Measurements from ENCODE around the gene ADGRD2. TPM values are rescaled to one million over a fixed set of nuclear protein-coding genes. Genes with fewer than 3 reads are reported as not detected.

Gene ADGRD2
- polyA plus RNA-seq, 1 donor (not counting 4 experiments of a cell fraction or from before 2014, with no cell fraction given) = not detected

DNA sequence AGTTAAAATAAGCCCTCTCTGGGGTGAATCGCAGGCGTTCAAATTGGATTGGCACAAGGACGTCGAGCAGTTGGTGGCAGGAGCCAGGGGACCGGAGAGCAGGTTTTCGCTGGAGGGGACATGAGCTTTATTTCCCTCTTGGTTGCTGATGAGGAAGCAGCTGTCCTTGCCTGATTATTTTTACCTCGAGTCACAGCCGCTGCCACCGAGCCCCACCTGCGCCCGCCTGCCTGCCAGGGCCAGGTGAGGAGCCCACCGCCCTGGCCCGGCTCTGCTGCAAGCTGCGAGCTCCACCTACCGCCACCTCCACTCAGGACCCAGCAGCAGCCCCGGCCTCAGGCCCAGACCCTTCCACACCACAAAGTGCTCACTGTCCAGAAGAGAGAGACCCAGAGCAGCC is 9.0 kb upstream of the ADGRD2 start:
- Histone ChIP-seq H3K27ac (ENCODE audit: control insufficient read depth, insufficient read depth, low read length) (no peak overlapping the region), H3K9ac (ENCODE audit: control insufficient read depth, extremely low read depth, insufficient read depth, low read length) (no peak overlapping the region), H3K36me3 (ENCODE audit: control insufficient read depth in 2 of 2, extremely low read depth in 1 of 2, insufficient read depth in 2 of 2, low read length in 2 of 2) (no peaks in the 10 kb centered on the region), H3K27me3 (ENCODE audit: control insufficient read depth, extremely low read depth, insufficient read depth, low read length) (no peaks in the 10 kb centered on the region), H3K79me2 (ENCODE audit: control insufficient read depth, insufficient read depth, low read length) (no peaks in the 10 kb centered on the region), H2AFZ (ENCODE audit: control insufficient read depth, low read length) (no peak overlapping the region), H3K9me1 (ENCODE audit: control insufficient read depth, extremely low read depth, insufficient read depth, low read length) (no peaks in the 10 kb centered on the region), H3K4me2 (ENCODE audit: control insufficient read depth, extremely low read depth, insufficient read depth, low read depth, low read length) (no peak overlapping the region), H3K9me3 (ENCODE audit: control insufficient read depth, low read depth, low read length) (no peaks in the 10 kb centered on the region), H3K4me3 (ENCODE audit: control insufficient read depth in 2 of 3, extremely low read depth in 1 of 3, insufficient read depth in 2 of 3, low read depth in 1 of 3, low read length in 3 of 3) (no peak overlapping the region), H4K20me1 (ENCODE audit: control insufficient read depth, extremely low read depth, insufficient read depth, low read length) (no peaks in the 10 kb centered on the region), H3K4me1 (ENCODE audit: control insufficient read depth, extremely low read depth, insufficient read depth, low read length) (peaks cover 18% of the 10 kb centered on the region)
- FAIRE-seq (no peak), DNase-seq (ENCODE audit: low read depth, low spot score) (no peak)
- TF ChIP-seq, protein P1, sequence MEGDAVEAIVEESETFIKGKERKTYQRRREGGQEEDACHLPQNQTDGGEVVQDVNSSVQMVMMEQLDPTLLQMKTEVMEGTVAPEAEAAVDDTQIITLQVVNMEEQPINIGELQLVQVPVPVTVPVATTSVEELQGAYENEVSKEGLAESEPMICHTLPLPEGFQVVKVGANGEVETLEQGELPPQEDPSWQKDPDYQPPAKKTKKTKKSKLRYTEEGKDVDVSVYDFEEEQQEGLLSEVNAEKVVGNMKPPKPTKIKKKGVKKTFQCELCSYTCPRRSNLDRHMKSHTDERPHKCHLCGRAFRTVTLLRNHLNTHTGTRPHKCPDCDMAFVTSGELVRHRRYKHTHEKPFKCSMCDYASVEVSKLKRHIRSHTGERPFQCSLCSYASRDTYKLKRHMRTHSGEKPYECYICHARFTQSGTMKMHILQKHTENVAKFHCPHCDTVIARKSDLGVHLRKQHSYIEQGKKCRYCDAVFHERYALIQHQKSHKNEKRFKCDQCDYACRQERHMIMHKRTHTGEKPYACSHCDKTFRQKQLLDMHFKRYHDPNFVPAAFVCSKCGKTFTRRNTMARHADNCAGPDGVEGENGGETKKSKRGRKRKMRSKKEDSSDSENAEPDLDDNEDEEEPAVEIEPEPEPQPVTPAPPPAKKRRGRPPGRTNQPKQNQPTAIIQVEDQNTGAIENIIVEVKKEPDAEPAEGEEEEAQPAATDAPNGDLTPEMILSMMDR (optimal IDR thresholded peaks at IDR 0.05 in 1 of 3, IDR thresholded peaks at IDR 0.05 in 1 of 3, conservative IDR thresholded peaks at IDR 0.05 in 1 of 3; ENCODE audit: extremely low read depth in 1 of 3, insufficient read depth in 2 of 3, low read length in 3 of 3) = no peak
- TF ChIP-seq EZH2 (IDR thresholded peaks at IDR 0.05; ENCODE audit: low read length) = no peak
- dilution Hi-C loops (cut with MboI; ENCODE audit: extremely low pct_ligation_motif_present, low sequenced_read_pairs) = no loop called here

DNA sequence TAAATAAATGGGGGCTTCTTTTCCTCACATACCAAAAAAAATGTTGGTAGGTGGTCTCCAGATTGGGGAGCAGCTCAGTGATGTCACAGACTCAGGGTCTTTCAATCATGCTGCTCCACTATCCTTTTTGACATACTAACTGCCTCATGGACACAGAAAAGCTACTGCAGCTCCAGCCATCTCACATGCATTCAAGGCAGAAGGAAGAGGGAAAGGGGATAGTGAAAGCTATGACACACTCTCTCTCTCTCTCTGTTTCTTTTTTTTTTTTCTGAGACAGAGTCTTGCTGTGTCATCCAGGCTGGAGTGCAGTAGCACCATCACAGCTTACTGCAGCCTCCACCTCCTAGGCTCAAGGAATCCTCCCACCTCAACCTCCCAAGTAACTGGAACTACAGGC is 7.9 kb upstream of the ADGRD2 start:
- DNase-seq (ENCODE audit: low read depth, low spot score) = no peak
- H3K9me3 ChIP-seq (ENCODE audit: control insufficient read depth, low read depth, low read length) = no peaks in the 10 kb centered on the region
- dilution Hi-C loops (cut with MboI; ENCODE audit: extremely low pct_ligation_motif_present, low sequenced_read_pairs) = no loop called here
- H3K36me3 ChIP-seq (ENCODE audit: control insufficient read depth in 2 of 2, extremely low read depth in 1 of 2, insufficient read depth in 2 of 2, low read length in 2 of 2) = no peaks in the 10 kb centered on the region
- no peaks in the 10 kb centered on the region for H3K79me2 ChIP-seq (ENCODE audit: control insufficient read depth, insufficient read depth, low read length)
- no peaks in the 10 kb centered on the region for H3K9me1 ChIP-seq (ENCODE audit: control insufficient read depth, extremely low read depth, insufficient read depth, low read length)
- no peak overlapping the region for H3K9ac ChIP-seq (ENCODE audit: control insufficient read depth, extremely low read depth, insufficient read depth, low read length)
- H3K27ac ChIP-seq (ENCODE audit: control insufficient read depth, insufficient read depth, low read length) = no peak overlapping the region
- no peaks in the 10 kb centered on the region for H4K20me1 ChIP-seq (ENCODE audit: control insufficient read depth, extremely low read depth, insufficient read depth, low read length)
- FAIRE-seq = no peak
- H2AFZ ChIP-seq (ENCODE audit: control insufficient read depth, low read length) = no peak overlapping the region
- TF ChIP-seq EZH2 (IDR thresholded peaks at IDR 0.05; ENCODE audit: low read length) = no peak
- TF ChIP-seq, protein P1 (optimal IDR thresholded peaks at IDR 0.05 in 1 of 3, IDR thresholded peaks at IDR 0.05 in 1 of 3, conservative IDR thresholded peaks at IDR 0.05 in 1 of 3; ENCODE audit: extremely low read depth in 1 of 3, insufficient read depth in 2 of 3, low read length in 3 of 3) = no peak
- H3K4me1 ChIP-seq (ENCODE audit: control insufficient read depth, extremely low read depth, insufficient read depth, low read length) = peaks cover 16% of the 10 kb centered on the region
- H3K4me3 ChIP-seq (ENCODE audit: control insufficient read depth in 2 of 3, extremely low read depth in 1 of 3, insufficient read depth in 2 of 3, low read depth in 1 of 3, low read length in 3 of 3) = no peak overlapping the region
- no peak overlapping the region for H3K4me2 ChIP-seq (ENCODE audit: control insufficient read depth, extremely low read depth, insufficient read depth, low read depth, low read length)
- no peaks in the 10 kb centered on the region for H3K27me3 ChIP-seq (ENCODE audit: control insufficient read depth, extremely low read depth, insufficient read depth, low read length)

Measured in keratinocyte (primary cell).